NCI-H146 (cell line): ENCODE measurements around the gene TMEM185A.
"Not testable (repeated sequence)": the region's sequence is repeated elsewhere in the genome, so short reads cannot be mapped to it uniquely, and the experiment has no call there.

Experiments
- DNase-seq: peaks from one replicate; lab custom pipeline; 2025; lab: John Stamatoyannopoulos, UW

The TMEM185A gene

DNA sequence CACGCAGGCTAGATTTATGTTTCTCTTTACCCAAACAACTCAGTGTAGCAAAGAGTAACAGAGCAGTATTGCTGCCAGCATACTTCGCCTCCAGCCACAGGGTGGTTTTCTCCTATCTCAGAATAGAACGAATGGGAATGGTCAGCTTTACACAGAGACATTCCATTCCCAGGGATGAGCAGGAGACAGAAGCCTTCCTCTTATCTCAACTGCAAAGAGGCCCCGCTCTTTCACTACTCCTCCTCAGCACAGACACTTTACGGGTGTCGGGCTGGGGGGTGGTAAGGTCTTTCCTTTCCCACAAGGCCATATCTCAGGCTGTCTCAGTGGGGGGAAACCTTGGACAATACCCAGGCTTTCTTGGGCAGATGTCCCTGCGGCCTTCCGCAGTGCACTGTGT, 4.8 kb downstream of the TMEM185A start:
- DNase-seq, result not testable (repeated sequence)

DNA sequence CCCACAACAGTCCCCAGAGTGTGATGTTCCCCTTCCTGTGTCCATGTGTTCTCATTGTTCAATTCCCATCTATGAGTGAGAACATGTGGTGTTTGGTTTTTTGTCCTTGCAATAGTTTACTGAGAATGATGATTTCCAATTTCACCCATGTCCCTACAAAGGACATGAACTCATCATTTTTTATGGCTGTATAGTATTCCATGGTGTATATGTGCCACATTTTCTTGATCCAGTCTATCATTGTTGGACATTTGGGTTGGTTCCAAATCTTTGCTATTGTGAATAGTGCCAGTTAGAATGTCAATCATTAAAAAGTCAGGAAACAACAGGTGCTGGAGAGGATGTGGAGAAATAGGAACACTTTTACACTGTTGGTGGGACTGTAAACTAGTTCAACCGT, 11.9 kb downstream of the TMEM185A start:
- not testable (repeated sequence) for DNase-seq

DNA sequence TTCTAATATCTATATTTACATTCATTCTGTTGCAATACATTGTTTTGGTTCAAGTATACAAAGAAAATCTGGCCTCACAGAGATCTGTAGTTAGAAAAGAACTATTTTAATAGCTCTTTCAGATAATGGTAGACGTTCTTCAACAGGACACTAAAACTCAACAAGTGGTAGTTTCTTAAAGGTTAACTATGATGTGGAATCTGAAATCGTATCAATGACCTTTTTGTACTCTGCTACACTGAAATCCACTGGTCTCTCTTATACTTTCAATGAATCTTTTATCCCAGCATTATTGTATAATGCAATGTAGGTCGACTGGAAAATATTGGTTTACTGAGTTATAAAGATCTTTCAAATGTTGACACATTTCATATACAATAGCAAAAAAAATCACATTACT, 12.7 kb downstream of the TMEM185A start:
- no peak for DNase-seq

DNA sequence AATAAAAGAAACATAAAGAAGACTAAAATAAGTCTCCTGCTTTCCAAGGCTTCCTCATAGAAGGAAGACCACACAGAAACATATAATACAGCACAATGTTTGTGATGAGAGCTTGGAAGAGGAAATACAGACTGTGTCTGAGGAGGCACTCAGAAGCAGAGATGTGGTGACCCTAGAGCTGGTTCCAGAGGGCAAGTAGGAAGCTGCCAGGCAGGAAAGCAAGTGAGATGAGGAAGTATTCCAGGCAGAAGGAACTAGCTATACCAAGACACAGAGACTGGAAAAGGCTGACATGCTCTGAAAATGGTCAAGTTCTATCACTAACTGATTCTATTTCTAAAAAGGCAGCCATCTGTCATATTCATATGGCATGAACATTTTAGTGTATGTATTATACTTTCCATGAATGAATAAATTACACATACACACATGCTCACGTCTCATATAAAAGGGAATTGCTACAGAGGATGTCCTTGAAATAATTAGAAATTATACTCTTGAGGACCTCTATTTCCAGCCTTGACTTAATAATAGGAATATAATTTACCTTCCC, 19.9 kb downstream of the TMEM185A start:
- DNase-seq, result no peak

DNA sequence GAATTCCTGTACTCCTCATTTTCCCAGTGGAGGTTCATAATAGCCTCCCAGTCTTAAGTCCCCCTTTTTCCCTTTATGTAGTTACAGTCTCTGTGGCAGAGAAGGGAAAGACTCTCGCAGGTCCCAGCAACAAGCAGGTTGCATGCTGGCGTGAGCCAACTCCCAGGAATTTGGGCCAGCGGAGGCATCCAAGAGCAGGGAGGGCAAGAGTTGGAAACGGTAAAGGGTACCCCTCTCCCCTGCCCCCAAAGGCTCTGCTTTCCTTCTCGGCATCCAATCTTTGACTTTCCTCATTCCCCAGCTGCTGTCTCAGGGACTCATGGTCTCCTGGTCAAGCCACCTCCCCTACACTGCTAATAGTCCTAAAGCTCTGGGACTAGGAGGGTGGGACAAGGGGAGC, 21.1 kb downstream of the TMEM185A start:
- no peak for DNase-seq

DNA sequence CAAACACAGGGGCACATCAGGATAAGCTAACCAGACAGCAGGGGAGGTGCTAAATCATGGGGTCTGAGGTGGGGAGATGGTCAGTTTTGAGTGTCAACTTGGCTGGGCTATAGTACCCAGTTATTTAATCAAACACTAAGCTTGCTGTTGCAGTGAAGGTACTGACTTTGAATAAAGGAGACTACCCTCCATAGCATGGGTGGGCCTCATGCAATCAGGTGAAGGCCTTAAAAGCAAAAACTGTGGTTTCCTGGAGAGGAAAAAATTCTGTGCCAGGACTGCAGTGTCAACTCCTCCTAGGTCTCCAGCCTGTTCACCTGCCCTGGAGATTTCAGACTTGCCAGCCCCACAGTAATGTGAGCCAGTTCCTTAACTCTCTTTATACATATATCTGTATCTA, 23.9 kb downstream of the TMEM185A start:
- DNase-seq, result no peak

DNA sequence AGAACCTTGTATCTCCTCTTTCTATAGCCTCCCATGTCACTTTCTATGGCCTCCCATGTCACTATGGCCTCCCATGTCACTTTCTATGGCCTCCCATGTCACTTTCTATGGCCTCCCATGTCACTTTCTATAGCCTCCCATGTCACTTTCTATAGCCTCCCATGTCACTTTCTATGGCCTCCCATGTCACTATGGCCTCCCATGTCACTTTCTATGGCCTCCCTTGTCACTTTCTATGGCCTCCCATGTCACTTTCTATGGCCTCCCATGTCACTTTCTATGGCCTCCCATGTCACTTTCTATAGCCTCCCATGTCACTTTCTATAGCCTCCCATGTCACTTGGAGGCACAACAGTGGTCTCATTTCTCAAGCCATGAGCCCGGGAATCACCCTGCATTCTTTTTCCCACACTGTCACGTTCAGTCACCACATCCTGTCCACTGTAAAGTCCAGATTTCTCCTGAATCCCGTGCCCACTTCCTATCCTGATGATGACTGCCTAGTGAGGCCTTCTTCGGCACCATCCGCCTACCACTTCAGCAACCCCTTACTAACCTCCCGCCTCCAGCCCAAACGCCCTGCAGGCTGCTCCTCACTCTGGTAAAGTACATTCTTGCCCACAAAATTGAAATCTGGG, 26.2 kb downstream of the TMEM185A start:
- DNase-seq, result not testable (repeated sequence)

DNA sequence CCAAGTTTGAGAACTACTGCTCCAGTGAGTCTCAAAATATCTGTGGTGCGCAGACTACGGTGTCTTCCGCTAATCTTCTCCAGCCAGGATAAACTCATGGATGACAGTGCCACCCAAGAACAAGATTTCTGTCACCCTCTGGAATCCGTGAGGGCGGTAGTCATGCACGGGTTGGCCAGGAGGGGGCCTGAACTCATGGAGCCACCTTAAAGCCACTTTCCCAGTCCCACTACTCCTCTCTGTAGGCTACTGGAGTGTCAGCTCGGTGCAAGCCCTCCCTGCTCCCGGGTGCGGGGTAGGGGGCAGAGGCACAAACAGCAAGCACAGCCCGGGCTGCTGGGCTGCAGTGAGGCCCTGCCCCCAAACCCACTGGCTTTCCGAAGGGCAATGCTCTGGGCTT, 33.0 kb downstream of the TMEM185A start:
- DNase-seq, result not testable (repeated sequence)

DNA sequence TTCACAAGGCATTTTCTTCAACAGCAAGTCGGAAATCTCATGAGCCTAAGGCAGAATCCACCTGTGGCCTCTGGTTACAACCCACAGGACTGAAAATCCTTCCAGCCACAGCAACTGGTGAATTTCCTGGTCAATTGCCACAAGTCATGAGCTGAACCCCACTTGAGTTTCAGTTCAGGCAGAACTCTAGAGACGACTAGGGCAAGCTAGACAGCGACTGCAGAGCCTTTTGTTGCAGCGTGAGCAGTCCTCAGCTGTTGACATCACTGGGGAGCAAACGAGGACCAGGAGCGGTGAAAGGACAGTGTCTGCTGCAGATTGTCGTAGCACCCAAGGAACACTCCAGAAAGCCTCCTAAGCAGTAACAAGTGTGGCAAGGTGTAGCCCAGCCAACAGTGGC, 35.6 kb downstream of the TMEM185A start:
- not testable (repeated sequence) for DNase-seq

DNA sequence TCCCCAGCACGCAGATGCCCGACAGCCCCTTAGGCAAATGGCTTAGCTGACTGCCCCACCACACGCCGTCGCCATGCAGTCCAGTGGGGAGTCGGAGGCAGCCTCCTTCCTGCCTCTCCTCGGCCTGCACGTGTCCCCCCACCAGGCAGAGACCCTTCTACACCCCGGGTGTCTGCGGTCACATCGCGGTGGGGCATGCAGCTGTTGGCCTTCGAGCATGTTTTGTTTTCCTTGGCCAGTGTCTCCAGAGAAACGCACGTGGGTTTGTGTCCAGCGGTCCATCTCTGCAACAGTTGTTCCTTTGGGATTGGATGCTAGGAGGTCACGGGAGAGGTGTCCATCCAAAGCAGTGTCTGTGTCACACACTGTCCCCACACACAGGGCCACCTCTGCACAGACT, 36.4 kb downstream of the TMEM185A start, which contains the start of gene HSFX2:
Gene HSFX2, minus strand, starts transcription at position 101 of the 400 bp plus-strand sequence. CDS start 614 bp downstream, outside the sequence.
- DNase-seq, result not testable (repeated sequence)

DNA sequence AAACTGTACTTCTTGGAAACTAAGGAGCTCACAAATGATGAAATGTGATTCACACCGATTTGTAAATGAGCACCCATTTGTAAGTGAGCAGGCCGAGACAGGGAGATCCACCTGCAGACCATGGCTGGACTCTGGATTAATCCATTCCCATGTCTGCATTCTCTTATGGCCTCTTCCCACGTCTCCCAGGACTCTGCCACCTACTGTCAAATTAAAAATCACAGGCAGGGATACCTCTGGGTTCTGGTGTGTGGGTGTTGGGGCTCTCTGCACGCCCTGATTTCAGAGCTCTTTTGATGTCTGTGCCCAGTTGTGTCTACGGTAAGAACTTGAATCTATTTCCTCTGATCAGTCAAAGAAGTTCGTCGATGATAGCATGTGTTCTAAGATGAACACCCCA, 40.6 kb downstream of the TMEM185A start:
- DNase-seq, result not testable (repeated sequence)

DNA sequence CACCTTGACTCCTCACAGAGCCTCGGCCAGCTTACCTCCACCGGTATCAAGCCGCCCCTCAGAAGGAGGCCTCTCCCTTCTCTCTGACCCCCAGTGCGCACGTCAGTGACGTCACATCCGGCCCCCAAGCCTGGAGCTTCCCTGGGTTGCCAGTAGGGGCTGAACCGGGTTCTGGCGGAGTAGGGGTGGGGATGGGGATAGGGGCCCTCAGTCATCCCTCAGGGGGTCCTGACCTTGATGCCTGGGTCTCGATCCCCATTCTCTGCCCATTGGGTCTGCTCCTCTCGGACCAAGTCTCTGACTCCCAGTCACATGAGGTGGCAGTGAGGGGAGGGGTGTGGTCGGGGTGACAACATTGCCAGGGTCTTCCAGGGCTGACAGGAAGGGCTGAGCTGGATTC, 44.2 kb downstream of the TMEM185A start, which contains the start of gene MAGEA9B:
Gene MAGEA9B, minus strand, starts transcription at position 101 of the 400 bp plus-strand sequence. CDS start 4,280 bp downstream, outside the sequence.
- not testable (repeated sequence) for DNase-seq

DNA sequence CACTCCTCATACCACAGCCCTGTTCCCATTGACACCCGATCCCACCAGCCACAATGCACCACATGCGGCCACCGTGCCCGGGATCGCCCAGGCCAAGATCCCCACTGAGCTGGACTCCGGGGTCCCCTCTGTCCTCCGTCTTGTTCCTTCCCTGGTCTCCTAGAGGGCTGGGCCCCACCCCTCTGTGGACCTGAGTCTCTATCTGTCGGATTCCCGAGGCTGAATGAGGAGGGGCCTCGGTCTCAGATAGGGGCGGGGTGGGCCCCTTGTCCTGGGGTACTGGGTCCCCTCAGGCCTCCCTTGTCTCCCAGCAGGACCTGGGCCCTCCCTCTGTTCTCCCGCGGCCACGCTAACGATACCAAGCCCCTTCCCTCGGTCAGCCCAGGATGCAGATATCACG, 46.0 kb downstream of the TMEM185A start:
- not testable (repeated sequence) for DNase-seq

DNA sequence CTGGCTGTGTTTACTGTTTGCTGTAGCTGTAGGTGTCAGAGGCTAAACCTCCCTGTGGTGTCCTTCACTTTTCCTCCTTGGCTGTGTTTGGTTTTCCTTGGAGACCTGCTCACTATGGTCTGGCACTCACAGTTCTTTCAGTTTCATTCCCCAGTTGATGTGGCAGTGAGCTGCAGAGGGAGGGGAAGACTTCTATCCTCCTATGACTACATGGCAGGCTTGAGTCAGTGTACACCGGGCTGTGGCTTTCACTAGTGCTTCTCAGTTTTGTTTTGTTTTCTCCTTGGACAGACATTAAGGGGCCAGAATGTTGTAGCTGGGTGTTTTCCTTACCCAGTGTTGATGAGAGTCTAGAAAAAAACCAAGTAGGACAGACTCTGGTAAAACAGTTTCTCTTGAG, 58.1 kb downstream of the TMEM185A start:
- not testable (repeated sequence) for DNase-seq

DNA sequence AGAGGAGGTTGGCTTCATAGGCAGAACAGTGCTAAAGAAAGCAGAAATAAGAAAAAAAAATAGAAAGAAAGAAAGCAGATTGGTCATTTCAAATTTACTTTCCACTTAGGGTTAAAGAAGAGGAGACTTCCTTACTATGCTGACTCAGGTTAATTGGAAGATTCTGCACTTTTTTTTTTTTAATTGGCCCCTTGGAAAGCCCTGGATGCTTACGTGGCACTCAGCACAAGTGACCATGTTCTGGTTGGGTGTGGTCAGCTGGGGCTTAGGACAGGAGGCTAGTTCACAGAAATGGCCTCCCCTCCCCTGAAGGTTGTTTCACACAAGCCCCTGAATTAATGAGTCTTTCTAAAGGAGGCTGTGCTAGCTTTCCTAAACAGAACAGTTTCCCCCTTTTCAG, 58.8 kb downstream of the TMEM185A start:
- no peak for DNase-seq

DNA sequence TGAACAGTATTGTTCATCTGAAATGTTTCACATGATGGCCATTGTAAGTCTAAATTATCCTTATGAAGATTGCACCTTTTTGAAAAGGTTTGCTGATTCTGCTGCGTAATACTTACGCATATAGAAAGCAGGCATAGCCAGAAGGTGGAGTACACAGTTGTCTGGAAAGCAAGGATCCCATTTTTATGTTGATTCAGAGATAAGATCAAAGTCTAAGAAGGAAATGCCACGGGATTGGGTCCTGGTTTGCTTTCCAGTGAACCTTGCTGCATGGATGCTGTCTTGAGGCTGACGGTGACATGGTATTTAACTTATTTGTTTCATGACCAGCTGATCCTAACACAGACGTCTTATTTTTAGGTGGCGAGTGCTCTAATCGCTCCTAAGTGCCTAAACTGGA, 59.8 kb downstream of the TMEM185A start:
- DNase-seq, result no peak

DNA sequence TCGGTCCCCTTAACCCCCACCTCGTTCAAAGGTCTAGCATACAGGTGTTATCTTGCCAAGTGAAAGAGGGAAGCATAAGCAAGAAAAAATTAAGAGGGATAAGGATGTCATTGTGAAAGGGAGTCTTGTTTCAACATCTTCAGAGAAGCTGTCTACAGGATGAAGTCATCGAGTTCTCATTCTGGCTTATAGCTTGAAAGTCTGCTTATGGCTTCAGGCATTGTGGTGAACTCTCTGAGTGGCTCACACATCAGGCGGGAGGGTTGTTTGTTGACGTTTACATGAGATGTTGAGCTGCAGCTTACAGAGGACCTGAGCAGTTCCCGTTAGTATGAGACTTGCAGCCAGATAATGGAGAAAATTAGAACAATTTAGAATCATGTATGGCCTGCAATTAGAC, 60.9 kb downstream of the TMEM185A start:
- DNase-seq, result no peak

DNA sequence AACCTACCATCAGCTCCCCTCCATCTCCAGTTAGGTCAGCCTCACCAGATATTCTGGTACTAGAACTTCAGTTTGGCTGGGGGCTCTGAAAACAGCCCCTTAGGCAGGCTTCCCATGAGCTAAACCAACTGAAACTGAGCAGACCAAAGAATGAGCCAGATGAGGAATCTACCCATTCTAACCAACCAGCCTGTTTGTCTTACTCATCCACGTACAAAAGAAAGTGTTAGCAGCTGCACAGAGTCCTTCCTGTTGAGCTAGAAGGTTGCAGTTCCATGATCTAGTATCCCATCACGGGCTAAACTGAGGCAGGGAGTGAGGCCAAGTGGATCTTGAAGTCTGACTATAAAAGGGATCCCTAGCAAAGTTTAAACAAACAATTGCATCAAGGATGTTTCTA, 61.8 kb downstream of the TMEM185A start:
- DNase-seq, result no peak

DNA sequence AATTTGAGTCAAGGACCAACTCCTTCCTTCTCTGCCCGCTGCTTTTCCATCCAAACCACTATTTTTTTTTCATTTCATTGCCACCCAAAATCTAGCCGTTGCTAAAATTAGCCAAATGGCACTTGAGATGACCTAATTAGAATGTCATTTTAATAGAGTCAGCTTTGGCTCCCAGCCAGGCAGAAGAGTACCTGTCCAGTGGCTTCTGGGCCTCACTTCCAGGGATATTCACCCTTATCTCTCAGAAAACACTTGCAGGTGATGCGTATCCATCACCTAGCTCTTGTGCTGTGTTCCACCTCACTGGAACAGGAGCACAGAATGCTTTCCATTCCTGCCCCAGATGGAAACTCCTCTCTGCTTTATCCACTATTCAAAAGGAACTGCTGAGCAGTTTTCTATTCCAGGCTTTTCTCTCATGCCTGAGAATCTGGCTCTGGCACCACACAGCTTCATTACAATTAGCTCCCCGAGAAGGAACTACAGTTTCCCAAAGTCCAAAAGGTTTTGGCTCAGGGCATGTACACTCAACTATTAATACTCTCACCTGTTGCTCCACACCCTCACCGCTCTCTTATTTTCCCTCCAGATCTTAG, 62.8 kb downstream of the TMEM185A start:
- DNase-seq, result no peak

DNA sequence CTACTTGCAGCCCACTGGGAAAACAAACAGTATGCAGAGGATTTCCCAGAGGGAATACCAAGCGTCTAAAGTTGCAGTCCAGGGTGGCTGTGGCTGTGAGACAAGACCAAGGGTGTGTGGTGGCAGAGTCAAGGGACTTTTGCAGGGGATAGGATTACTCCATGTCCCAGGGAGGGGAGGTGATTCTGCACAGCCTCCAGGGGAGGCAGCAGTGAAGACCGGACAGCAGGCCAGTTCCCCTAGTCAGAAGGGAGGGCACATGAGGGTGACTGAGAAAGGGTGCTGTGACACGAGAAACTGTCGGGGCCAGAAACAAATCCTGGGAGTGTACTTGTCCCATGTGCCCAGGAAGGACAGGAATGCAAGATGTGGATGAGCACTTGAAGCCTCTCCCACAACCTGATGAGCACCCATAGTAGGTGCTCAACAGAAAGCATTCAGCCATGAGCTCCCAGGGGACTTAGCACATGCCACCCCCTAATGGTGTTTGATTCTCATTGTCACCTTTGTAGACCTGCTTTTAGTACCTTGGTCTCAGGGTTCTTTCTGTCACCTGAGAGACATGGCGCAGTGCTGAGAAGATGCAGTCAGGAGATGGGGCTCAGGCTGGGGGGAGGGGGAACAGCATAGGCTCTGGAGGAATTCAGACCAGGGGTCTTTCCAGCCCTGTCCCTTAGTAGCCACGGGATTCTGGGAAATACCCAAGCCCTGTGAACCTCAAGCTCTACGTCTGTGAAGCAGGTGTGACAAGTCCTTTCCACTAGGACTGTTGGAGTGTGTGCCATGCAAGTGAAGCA, 63.8 kb downstream of the TMEM185A start:
- no peak for DNase-seq

DNA sequence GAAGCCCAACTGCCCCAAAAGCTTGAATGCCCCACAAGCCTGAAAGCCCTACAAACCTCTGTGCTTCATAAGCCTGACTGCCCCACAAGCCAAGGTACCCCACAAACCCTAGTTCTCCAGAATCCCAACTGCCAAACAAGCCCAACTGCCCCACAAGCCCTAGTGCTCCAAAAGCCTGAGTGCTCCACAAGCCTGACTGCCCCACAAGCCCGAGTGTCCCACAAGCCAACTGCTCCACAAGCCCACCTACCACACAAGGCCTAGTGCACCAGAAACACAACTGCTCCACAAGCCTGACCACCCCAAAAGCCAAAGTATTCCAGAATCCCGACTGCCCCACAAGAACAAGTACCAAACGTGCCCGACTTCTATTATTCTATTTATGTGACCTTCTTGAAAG, 68.2 kb downstream of the TMEM185A start:
- no peak for DNase-seq

DNA sequence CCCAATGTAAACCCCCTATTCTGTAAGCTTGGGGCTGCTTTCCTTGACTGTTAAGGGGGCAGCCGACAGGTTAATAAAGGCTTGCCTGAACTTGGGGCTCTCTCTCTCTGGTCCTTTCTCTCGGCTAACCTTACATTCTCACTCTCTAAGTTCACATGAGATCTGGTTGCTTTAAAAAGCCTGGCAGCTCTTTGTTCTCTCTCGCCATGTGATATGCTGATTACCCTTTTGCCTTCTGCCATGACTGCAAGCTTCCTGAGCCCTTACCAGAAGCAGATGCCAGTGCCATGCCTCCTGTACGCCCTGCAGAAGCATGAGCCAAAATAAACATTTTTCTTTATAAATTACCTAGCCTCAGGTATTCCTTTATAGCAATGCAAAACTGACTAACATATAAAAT, 76.3 kb downstream of the TMEM185A start:
- not testable (repeated sequence) for DNase-seq

DNA sequence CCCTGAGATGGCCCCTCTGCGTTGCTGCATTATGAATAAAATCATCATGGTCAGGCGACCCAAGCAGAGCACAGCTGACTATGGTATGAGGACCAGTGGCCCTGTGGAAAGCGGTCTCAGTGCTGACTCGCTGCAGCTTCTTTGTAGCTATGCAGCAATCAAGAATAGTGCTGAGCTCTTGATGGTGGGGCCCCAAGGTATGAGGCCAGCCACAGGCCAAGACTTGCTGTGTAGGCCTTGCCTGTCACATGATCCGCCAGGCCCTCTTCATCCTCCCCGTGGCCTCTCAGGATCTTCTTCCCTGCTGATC, 79.7 kb downstream of the TMEM185A start:
- not testable (repeated sequence) for DNase-seq
